Kidney (tissue), 14 donors: Measurements from ENCODE around the gene TTC7B. TPM values are rescaled to one million over a fixed set of nuclear protein-coding genes. Genes with fewer than 3 reads are reported as not detected.

Experiments used
- DNase-seq, 5 donors: peaks; one replicate each; pipeline ENCODE4 v3.0.0-alpha.2; 2013 to 2020
- FAIRE-seq: peaks from 2 replicates; lab custom pipeline; 2012; peaks lifted over from hg19 to GRCh38; lab: Jason Lieb, UNC
- H3K27ac ChIP-seq, 2 donors: one replicate each; pipeline ENCODE4 v1.7.0; 2013; ENCODE audit warnings: low read depth in 2 of 2, low read length in 2 of 2, inconsistent platforms in 1 of 2
- H3K27me3 ChIP-seq: one replicate; pipeline ENCODE4 v1.7.1; 2013; ENCODE audit warnings: low read length, inconsistent platforms; ENCODE audit not compliant: control insufficient read depth, insufficient read depth
- H3K36me3 ChIP-seq, 3 donors: one replicate each; pipeline versions ENCODE4 v1.7.0 to v1.7.1; 2013; ENCODE audit warnings: low read length in 3 of 3, control low read depth in 1 of 3, inconsistent platforms in 1 of 3; ENCODE audit not compliant: insufficient read depth in 3 of 3, control insufficient read depth in 2 of 3
- H3K4me1 ChIP-seq, 3 donors: one replicate each; pipeline versions ENCODE4 v1.7.0 to v1.7.1; 2013; ENCODE audit warnings: low read length in 3 of 3, inconsistent platforms in 1 of 3, low read depth in 1 of 3; ENCODE audit not compliant: control insufficient read depth in 2 of 3, insufficient read depth in 2 of 3
- H3K4me3 ChIP-seq, 3 donors: one replicate each; pipeline versions ENCODE4 v1.7.0 to v1.8.1; 2013; ENCODE audit warnings: low read length in 3 of 3, control low read depth in 1 of 3, inconsistent platforms in 1 of 3
- H3K9ac ChIP-seq, 3 donors: one replicate each; pipeline versions ENCODE4 v1.7.0 to v1.7.1; 2013; ENCODE audit warnings: low read length in 3 of 3, control low read depth in 1 of 3, inconsistent platforms in 1 of 3
- H3K9me3 ChIP-seq, 3 donors: one replicate each; pipeline versions ENCODE4 v1.7.0 to v1.7.1; 2013; ENCODE audit warnings: low read length in 3 of 3, control low read depth in 1 of 3, inconsistent platforms in 1 of 3; ENCODE audit not compliant: control insufficient read depth in 2 of 3, insufficient read depth in 1 of 3
- CTCF ChIP-seq: IDR thresholded peaks from 3 replicates; pipeline ENCODE4 v1.5.1; 2012; ENCODE audit warnings: mild to moderate bottlenecking, moderate library complexity, borderline replicate concordance; ENCODE audit not compliant: insufficient read depth; ENCODE audit errors: extremely low read depth
- intact Hi-C: fragments of 100-400 bp; cut with DNase I; formaldehyde crosslinking; loops from one replicate; pipeline ENCODE4 v1.11.1; 2022
- polyA plus RNA-seq: library from polyadenylated mRNA; stranded (reverse); fragments of 350-450 nt; fragmentation: Illumina TruSeq; extraction: RNeasy Lipid Tissue Mini Kit (QIAGEN cat#74804); gene quantifications from one replicate; pipeline ENCODE4 v1.2.3, GENCODE V29; 2014; ENCODE audit warnings: low read depth, low replicate concordance; ENCODE audit not compliant: insufficient read depth
- total RNA-seq: library from RNA; stranded (reverse); fragmentation: NEBNext Ultra II Directional; extraction: Animal tissue kit (Norgen Biotek cat#: 25700); gene quantifications from one replicate; pipeline ENCODE4 v1.2.1, GENCODE V29; 2021
- donor health status: control.
- donor health status: control.
- donor health status: control.
- donor health status: control.
- donor health status: control.
- donor health status: DM: yes; HTN: yes; CAD: no.
- donor health status: Normal renal cell carcinoma (clear cell type).

TTC7B gene
- total and polyA plus RNA-seq, 2 donors from 2014 or later = 23.4 to 48.3 TPM

GRCh38 chr14:90502760-90503159 lies 313.5 kb downstream of the TTC7B start:
- DNase-seq (no peak), FAIRE-seq (no peak)
- TF ChIP-seq CTCF = no peak
- H3K4me1 ChIP-seq = peaks cover 0 to 18% (median 13%) of the 10 kb centered on the region in 3 donors
- H3K9ac ChIP-seq = no peak overlapping the region
- intact Hi-C loops = no loop called here
- H3K9me3 ChIP-seq = no peaks in the 10 kb centered on the region
- H3K36me3 ChIP-seq = no peaks in the 10 kb centered on the region
- H3K27ac ChIP-seq = peak overlapping the region; percentile 49 to 56
- H3K27me3 ChIP-seq = no peaks in the 10 kb centered on the region
- no peak overlapping the region for H3K4me3 ChIP-seq

- Histone ChIP-seq H3K27ac (no peak overlapping the region), H3K27me3 (no peaks in the 10 kb centered on the region), H3K4me1 (peaks cover 0 to 18% (median 13%) of the 10 kb centered on the region in 3 donors), H3K4me3 (no peak overlapping the region), H3K9ac (no peak overlapping the region), H3K9me3 (no peaks in the 10 kb centered on the region), H3K36me3 (no peaks in the 10 kb centered on the region)
- no peak for FAIRE-seq
- intact Hi-C loops = no loop called here
- TF ChIP-seq CTCF = no peak
- no peak for DNase-seq
Measured at GRCh38 chr14:90500665-90501370, 315.4 kb downstream of the TTC7B start.

GRCh38 chr14:90499908-90500664 lies 316.1 kb downstream of the TTC7B start:
- no peak for TF ChIP-seq CTCF
- Histone ChIP-seq H3K9ac (no peak overlapping the region), H3K27ac (no peak overlapping the region), H3K4me3 (no peak overlapping the region), H3K36me3 (no peaks in the 10 kb centered on the region), H3K4me1 (peaks cover 0 to 18% (median 13%) of the 10 kb centered on the region in 3 donors), H3K9me3 (no peaks in the 10 kb centered on the region), H3K27me3 (no peaks in the 10 kb centered on the region)
- FAIRE-seq (no peak), DNase-seq (no peak)
- intact Hi-C loops = no loop called here
